HG02798 (cell line): ENCODE data around the gene ALK.

Experiments
- ATAC-seq: cut with Tn5 transposase; IDR thresholded peaks from one replicate; pipeline ENCODE4 v1.9.1; 2021; ENCODE audit warnings: mild to moderate bottlenecking; ENCODE audit not compliant: unreplicated experiment, poor library complexity

ALK gene

GRCh38 chr2:29687121-29687520 lies 234.3 kb downstream of the ALK start:
- ATAC-seq = no peak

- no peak for ATAC-seq
These were observed 244.4 kb downstream of the ALK start for GRCh38 chr2:29676886-29677453.

- no peak for ATAC-seq
These were observed 256.8 kb downstream of the ALK start for GRCh38 chr2:29664578-29664977.

- ATAC-seq = no peak
These were observed 258.1 kb downstream of the ALK start for GRCh38 chr2:29663268-29663667.

- ATAC-seq = no peak
These were observed 258.5 kb downstream of the ALK start for GRCh38 chr2:29662861-29663260.

- no peak for ATAC-seq
These were observed 261.2 kb downstream of the ALK start for GRCh38 chr2:29660201-29660600.

GRCh38 chr2:29659178-29659577 lies 262.2 kb downstream of the ALK start:
- no peak for ATAC-seq

- no peak for ATAC-seq
These were observed 263.7 kb downstream of the ALK start for GRCh38 chr2:29657674-29658073.

- ATAC-seq = no peak
These were observed 265.8 kb downstream of the ALK start for GRCh38 chr2:29655391-29656086.

- no peak for ATAC-seq
These were observed 270.7 kb downstream of the ALK start for GRCh38 chr2:29650631-29651097.

GRCh38 chr2:29644949-29645348 lies 276.4 kb downstream of the ALK start:
- no peak for ATAC-seq

- ATAC-seq = no peak
These were observed 278.2 kb downstream of the ALK start for GRCh38 chr2:29643196-29643595.

- ATAC-seq = no peak
These were observed 281.0 kb downstream of the ALK start for GRCh38 chr2:29640360-29640759.

GRCh38 chr2:29638641-29639040 lies 282.7 kb downstream of the ALK start:
- no peak for ATAC-seq

GRCh38 chr2:29634916-29635315 lies 286.5 kb downstream of the ALK start:
- ATAC-seq = no peak

- no peak for ATAC-seq
These were observed 289.4 kb downstream of the ALK start for GRCh38 chr2:29632018-29632417.

GRCh38 chr2:29629495-29629894 lies 291.9 kb downstream of the ALK start:
- no peak for ATAC-seq

GRCh38 chr2:29628862-29629261 lies 292.5 kb downstream of the ALK start:
- ATAC-seq = no peak

GRCh38 chr2:29628108-29628745 lies 293.2 kb downstream of the ALK start:
- ATAC-seq = no peak

- ATAC-seq = no peak
These were observed 294.1 kb downstream of the ALK start for GRCh38 chr2:29627279-29627711.

- ATAC-seq = no peak
These were observed 300.5 kb downstream of the ALK start for GRCh38 chr2:29620890-29621289.

GRCh38 chr2:29619689-29620088 lies 301.7 kb downstream of the ALK start:
- no peak for ATAC-seq
